Activated CD8-positive, alpha-beta T cell treated with anti-CD3 and anti-CD28 coated beads for 36 hours (primary cell): Measurements from ENCODE around the gene SH3BGR. TPM values are rescaled to one million over a fixed set of nuclear protein-coding genes. Genes with fewer than 3 reads are reported as not detected.

Experiments
- ATAC-seq: fragments of 200-7000 bp; cut with Tn5 transposase; one replicate; pipeline ENCODE4 v1.10.0; 2021; ENCODE audit warnings: mild to moderate bottlenecking, moderate library complexity
- CTCF ChIA-PET: fragments of 350-600 bp; sonication (Branson Sonifier 250); formaldehyde crosslinking; loops from one replicate; lab custom pipeline; 2021; ENCODE audit warnings: antibody characterized with exemption; lab: Charles Lee
- POLR2A ChIA-PET: fragments of 350-600 bp; sonication (Branson Sonifier 250); formaldehyde crosslinking; loops from one replicate; lab custom pipeline; 2021; ENCODE audit warnings: antibody characterized with exemption; lab: Charles Lee
- DNase-seq: peaks from one replicate; pipeline ENCODE4 v3.0.0-alpha.2; 2020
- H3K27ac Mint-ChIP-seq: one replicate; pipeline ENCODE4 v1.8.0; 2021; ENCODE audit warnings: mild to moderate bottlenecking, mixed read lengths
- H3K27me3 Mint-ChIP-seq: one replicate; pipeline ENCODE4 v1.8.0; 2021; ENCODE audit warnings: mixed read lengths
- H3K36me3 Mint-ChIP-seq: one replicate; pipeline ENCODE4 v1.8.0; 2021; ENCODE audit warnings: low read depth, mixed read lengths
- H3K4me1 Mint-ChIP-seq: one replicate; pipeline ENCODE4 v1.8.0; 2021; ENCODE audit warnings: low read depth, mixed read lengths
- H3K4me3 Mint-ChIP-seq: one replicate; pipeline ENCODE4 v1.8.0; 2021; ENCODE audit warnings: mild to moderate bottlenecking, moderate library complexity, mixed read lengths
- H3K9me3 Mint-ChIP-seq: one replicate; pipeline ENCODE4 v1.8.0; 2021; ENCODE audit warnings: mixed read lengths
- intact Hi-C: fragments of 100-400 bp; cut with micrococcal nuclease; formaldehyde crosslinking; loops from one replicate; pipeline ENCODE4 v1.10.0; 2022
- microRNA-seq: library from miRNA; unstranded; fragments of <30 nt; microRNA quantifications from one replicate; pipeline ENCODE4 v1.2.0, GENCODE V29; 2022; ENCODE audit warnings: borderline microRNAs expressed, borderline replicate concordance
- total RNA-seq, 2 experiments: library from RNA; stranded (reverse); gene quantifications; one replicate each; pipeline ENCODE4 v1.2.3, GENCODE V29; 2021
- TF ChIP-seq, protein P1 (sequence below): fragments of 200-600 bp; IDR thresholded peaks from one replicate; pipeline ENCODE4 v1.8.0; 2022; ENCODE audit warnings: antibody characterized with exemption, mild to moderate bottlenecking

The SH3BGR gene
- total RNA-seq, 2 experiments from 2014 or later, result 4.5 to 4.8 TPM

DNA sequence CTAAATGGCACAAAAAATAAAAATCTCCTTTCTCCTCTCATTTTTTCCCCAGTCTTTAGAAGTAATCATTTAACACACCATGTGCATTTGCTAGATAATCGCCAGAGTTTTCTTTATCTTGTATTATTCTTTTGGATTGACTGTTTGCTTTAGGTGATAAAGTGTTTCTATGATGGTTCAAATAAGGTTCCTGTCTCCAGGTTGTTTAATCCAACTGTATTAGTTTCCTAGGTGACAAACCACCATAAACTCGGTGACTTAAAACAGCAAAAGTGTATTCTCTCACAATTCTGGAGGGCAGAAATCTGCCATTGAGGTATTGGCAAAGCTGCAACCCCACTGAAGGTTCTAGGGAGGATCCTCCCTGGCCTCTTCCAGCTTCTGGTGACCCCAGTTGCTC, 109.4 kb downstream of the SH3BGR start:
- Mint-ChIP-seq H3K27ac (no peak overlapping the region), H3K4me3 (no peak overlapping the region), H3K27me3 (no peaks in the 10 kb centered on the region), H3K9me3 (no peaks in the 10 kb centered on the region), H3K36me3 (no peaks in the 10 kb centered on the region), H3K4me1 (no peaks in the 10 kb centered on the region)
- intact Hi-C loops, result no loop called here
- ChIA-PET CTCF (no interaction called here), POLR2A (no interaction called here)
- TF ChIP-seq, protein P1, sequence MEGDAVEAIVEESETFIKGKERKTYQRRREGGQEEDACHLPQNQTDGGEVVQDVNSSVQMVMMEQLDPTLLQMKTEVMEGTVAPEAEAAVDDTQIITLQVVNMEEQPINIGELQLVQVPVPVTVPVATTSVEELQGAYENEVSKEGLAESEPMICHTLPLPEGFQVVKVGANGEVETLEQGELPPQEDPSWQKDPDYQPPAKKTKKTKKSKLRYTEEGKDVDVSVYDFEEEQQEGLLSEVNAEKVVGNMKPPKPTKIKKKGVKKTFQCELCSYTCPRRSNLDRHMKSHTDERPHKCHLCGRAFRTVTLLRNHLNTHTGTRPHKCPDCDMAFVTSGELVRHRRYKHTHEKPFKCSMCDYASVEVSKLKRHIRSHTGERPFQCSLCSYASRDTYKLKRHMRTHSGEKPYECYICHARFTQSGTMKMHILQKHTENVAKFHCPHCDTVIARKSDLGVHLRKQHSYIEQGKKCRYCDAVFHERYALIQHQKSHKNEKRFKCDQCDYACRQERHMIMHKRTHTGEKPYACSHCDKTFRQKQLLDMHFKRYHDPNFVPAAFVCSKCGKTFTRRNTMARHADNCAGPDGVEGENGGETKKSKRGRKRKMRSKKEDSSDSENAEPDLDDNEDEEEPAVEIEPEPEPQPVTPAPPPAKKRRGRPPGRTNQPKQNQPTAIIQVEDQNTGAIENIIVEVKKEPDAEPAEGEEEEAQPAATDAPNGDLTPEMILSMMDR, result no peak
- DNase-seq (no peak), ATAC-seq (no peak)

DNA sequence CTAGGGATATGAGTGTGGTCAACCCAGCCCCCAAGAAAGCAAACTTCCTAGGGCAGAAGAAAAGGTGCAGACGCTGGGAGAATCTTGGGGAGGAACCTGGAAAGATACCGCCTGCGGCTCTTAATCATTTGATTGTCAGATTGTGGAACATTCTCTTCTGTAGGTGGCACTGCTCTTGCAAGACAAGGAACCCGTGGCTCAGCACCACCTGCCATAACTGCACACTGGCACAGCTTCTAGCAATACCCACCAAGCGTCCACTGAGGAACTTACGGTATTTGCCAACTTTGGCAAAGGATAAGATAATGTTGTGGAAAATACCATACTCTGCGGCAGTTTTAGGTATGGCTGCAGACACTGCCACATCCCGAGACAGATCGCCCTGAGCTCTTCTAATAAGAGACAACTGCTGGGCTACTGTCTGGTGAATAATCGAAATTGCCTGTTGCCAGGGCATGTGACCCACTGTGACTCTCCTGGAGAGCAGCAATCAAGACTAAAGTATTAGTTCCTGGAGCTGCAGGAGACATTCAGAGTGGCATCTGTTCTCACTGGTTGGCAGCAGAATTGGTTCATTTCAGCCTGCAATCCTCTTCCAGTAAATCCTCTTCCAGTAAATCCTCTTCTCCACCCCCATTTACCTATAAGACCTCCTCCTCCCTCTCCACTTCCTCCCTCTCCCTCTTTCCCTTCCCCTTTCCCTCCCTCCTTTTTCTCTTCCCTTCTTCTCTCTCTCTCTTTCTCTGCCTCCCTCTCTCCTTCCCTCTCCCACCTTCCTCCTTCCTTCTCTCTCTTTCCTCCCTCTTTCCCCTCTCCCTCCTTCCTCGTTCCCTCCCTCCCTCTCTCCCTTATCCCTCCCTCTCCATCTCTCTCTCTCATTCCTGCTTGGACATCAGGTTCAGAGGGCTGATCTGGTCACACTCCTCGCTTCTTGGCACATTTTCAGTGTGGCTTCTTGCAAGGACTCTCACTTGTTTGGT, 111.3 kb downstream of the SH3BGR start:
- Mint-ChIP-seq H3K4me1 (no peaks in the 10 kb centered on the region), H3K9me3 (no peaks in the 10 kb centered on the region), H3K27ac (no peak overlapping the region), H3K36me3 (no peaks in the 10 kb centered on the region), H3K4me3 (no peak overlapping the region), H3K27me3 (no peaks in the 10 kb centered on the region)
- ChIA-PET CTCF (no interaction called here), POLR2A (no interaction called here)
- intact Hi-C loops, result no loop called here
- DNase-seq (no peak), ATAC-seq (no peak)
- TF ChIP-seq, protein P1, result no peak

DNA sequence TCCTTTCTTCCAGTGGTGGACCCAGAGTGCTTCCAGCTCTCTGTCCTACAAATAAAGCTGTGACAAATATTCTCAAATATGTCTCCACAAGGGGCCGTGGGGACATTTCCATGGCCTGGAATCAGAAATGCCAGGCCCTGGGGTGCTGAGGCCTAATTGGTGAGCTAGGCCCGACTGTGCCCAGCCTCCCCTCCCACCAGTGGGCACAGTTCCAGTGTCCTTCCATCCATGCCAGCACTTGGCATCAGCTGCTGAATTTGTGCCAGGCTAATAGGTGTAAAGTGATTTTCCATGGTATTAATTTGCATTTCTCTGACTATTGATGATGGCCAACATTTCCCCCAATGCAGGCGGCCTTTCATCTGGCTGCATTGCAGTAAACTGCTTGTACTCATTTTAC, 112.4 kb downstream of the SH3BGR start:
- ATAC-seq, result no peak
- H3K27me3 Mint-ChIP-seq, result no peaks in the 10 kb centered on the region
- intact Hi-C loops, result no loop called here
- no peaks in the 10 kb centered on the region for H3K9me3 Mint-ChIP-seq
- no peak overlapping the region for H3K27ac Mint-ChIP-seq
- POLR2A ChIA-PET, result no interaction called here
- no peak for DNase-seq
- TF ChIP-seq, protein P1, result no peak
- CTCF ChIA-PET, result no interaction called here
- no peaks in the 10 kb centered on the region for H3K4me1 Mint-ChIP-seq
- no peak overlapping the region for H3K4me3 Mint-ChIP-seq
- H3K36me3 Mint-ChIP-seq, result no peaks in the 10 kb centered on the region

Small RNA genes lying within 50 kb of the gene (microRNA-seq; reads per million reads assigned to microRNA genes)
- not detected for gene MIR6508

Other genes with a start within 250 kb of the SH3BGR start
- gene BRWD1, start 138.3 kb upstream of the SH3BGR start, total RNA-seq, result 10 to 100 TPM; 27.9 to 29.3 TPM
- 100 to 1,000 TPM; 415 to 416 TPM for gene HMGN1, start 102.9 kb upstream of the SH3BGR start, total RNA-seq
- gene LCA5L, start 6.2 kb upstream of the SH3BGR start, total RNA-seq, result under 1 TPM in 1 of 2 experiments, not detected in 1; 0.36 TPM
- gene B3GALT5, start 161.0 kb downstream of the SH3BGR start, total RNA-seq, result not detected